HG03060 (cell line): ENCODE measurements around the gene C10orf120.

Experiments used
- ATAC-seq: cut with Tn5 transposase; IDR thresholded peaks from one replicate; pipeline ENCODE4 v1.9.1; 2021; ENCODE audit warnings: low read depth, moderate number of reproducible peaks; ENCODE audit not compliant: unreplicated experiment

C10orf120 gene

GRCh38 chr10:122663516-122664130 lies 36.0 kb downstream of the C10orf120 start:
- ATAC-seq, result no peak

GRCh38 chr10:122662231-122662630 lies 37.4 kb downstream of the C10orf120 start:
- ATAC-seq, result no peak

- ATAC-seq, result no peak
Measured at GRCh38 chr10:122660696-122661095, 39.0 kb downstream of the C10orf120 start.

- ATAC-seq, result no peak
Measured at GRCh38 chr10:122659651-122660050, 40.0 kb downstream of the C10orf120 start.

GRCh38 chr10:122659126-122659525 lies 40.5 kb downstream of the C10orf120 start:
- no peak for ATAC-seq

- no peak for ATAC-seq
Measured at GRCh38 chr10:122658356-122659049, 41.1 kb downstream of the C10orf120 start.

GRCh38 chr10:122657729-122658128 lies 41.9 kb downstream of the C10orf120 start:
- no peak for ATAC-seq

- no peak for ATAC-seq
Measured at GRCh38 chr10:122657255-122657654, 42.4 kb downstream of the C10orf120 start.

GRCh38 chr10:122656741-122657140 lies 42.9 kb downstream of the C10orf120 start:
- no peak for ATAC-seq

GRCh38 chr10:122656308-122656705 lies 43.3 kb downstream of the C10orf120 start:
- ATAC-seq, result no peak

- no peak for ATAC-seq
Measured at GRCh38 chr10:122655524-122656307, 43.9 kb downstream of the C10orf120 start.

- ATAC-seq, result no peak
Measured at GRCh38 chr10:122650331-122650730, 49.3 kb downstream of the C10orf120 start.

- ATAC-seq, result no peak
Measured at GRCh38 chr10:122649903-122650302, 49.7 kb downstream of the C10orf120 start.

- no peak for ATAC-seq
Measured at GRCh38 chr10:122648599-122649428, 50.8 kb downstream of the C10orf120 start.
